Measurements from ENCODE around the gene SLFN12L. TPM values are rescaled to one million over a fixed set of nuclear protein-coding genes. Genes with fewer than 3 reads are reported as not detected.

SLFN12L gene
- total RNA-seq, 1 donor from 2014 or later, result not detected

GRCh38 chr17:35486920-35487732 is 50.4 kb downstream of the SLFN12L start:
- peaks cover 79% of the 10 kb centered on the region for H3K27me3 Mint-ChIP-seq (ENCODE audit: low read depth)
- no peak for DNase-seq (ENCODE audit: low spot score)
- H3K36me3 Mint-ChIP-seq (ENCODE audit: low read depth), result no peaks in the 10 kb centered on the region
- H3K4me1 Mint-ChIP-seq (ENCODE audit: low read depth), result no peaks in the 10 kb centered on the region
- no peak for TF ChIP-seq CTCF (IDR thresholded peaks at IDR 0.05)
- H3K9me3 Mint-ChIP-seq (ENCODE audit: low read depth), result no peaks in the 10 kb centered on the region
- H3K4me3 Mint-ChIP-seq (ENCODE audit: unreplicated experiment), result peak overlapping the region; percentile 69
- H3K27ac Mint-ChIP-seq (ENCODE audit: unreplicated experiment), result no peak overlapping the region

- H3K4me1 Mint-ChIP-seq (ENCODE audit: low read depth), result no peaks in the 10 kb centered on the region
Measured at GRCh38 chr17:35479271-35479670, 58.2 kb downstream of the SLFN12L start.

GRCh38 chr17:35477248-35477647 is 60.2 kb downstream of the SLFN12L start:
- no peak for TF ChIP-seq CTCF (IDR thresholded peaks at IDR 0.05)
- Mint-ChIP-seq H3K27ac (ENCODE audit: unreplicated experiment) (no peak overlapping the region), H3K4me3 (ENCODE audit: unreplicated experiment) (no peak overlapping the region), H3K36me3 (ENCODE audit: low read depth) (no peaks in the 10 kb centered on the region), H3K27me3 (ENCODE audit: low read depth) (peaks cover 64% of the 10 kb centered on the region), H3K4me1 (ENCODE audit: low read depth) (no peaks in the 10 kb centered on the region), H3K9me3 (ENCODE audit: low read depth) (peaks cover 6% of the 10 kb centered on the region)
- DNase-seq (ENCODE audit: low spot score), result no peak

More at GRCh38 chr17:35479271-35479670, 58.2 kb downstream of the SLFN12L start:
- H3K36me3 Mint-ChIP-seq (ENCODE audit: low read depth), result no peaks in the 10 kb centered on the region
- no peak for DNase-seq (ENCODE audit: low spot score)
- H3K9me3 Mint-ChIP-seq (ENCODE audit: low read depth), result no peaks in the 10 kb centered on the region
- H3K27me3 Mint-ChIP-seq (ENCODE audit: low read depth), result peaks cover 63% of the 10 kb centered on the region
- no peak overlapping the region for H3K27ac Mint-ChIP-seq (ENCODE audit: unreplicated experiment)
- H3K4me3 Mint-ChIP-seq (ENCODE audit: unreplicated experiment), result no peak overlapping the region
- no peak for TF ChIP-seq CTCF (IDR thresholded peaks at IDR 0.05)

GRCh38 chr17:35476283-35476820 is 61.1 kb downstream of the SLFN12L start:
- no peak for DNase-seq (ENCODE audit: low spot score)
- Mint-ChIP-seq H3K27ac (ENCODE audit: unreplicated experiment) (no peak overlapping the region), H3K36me3 (ENCODE audit: low read depth) (no peaks in the 10 kb centered on the region), H3K9me3 (ENCODE audit: low read depth) (peaks cover 11% of the 10 kb centered on the region), H3K4me3 (ENCODE audit: unreplicated experiment) (no peak overlapping the region), H3K4me1 (ENCODE audit: low read depth) (no peaks in the 10 kb centered on the region), H3K27me3 (ENCODE audit: low read depth) (peaks cover 70% of the 10 kb centered on the region)
- no peak for TF ChIP-seq CTCF (IDR thresholded peaks at IDR 0.05)

GRCh38 chr17:35468475-35468874 is 69.0 kb downstream of the SLFN12L start:
- no peak for DNase-seq (ENCODE audit: low spot score)
- Mint-ChIP-seq H3K4me3 (ENCODE audit: unreplicated experiment) (no peak overlapping the region), H3K27me3 (ENCODE audit: low read depth) (peaks cover 39% of the 10 kb centered on the region), H3K36me3 (ENCODE audit: low read depth) (no peaks in the 10 kb centered on the region), H3K27ac (ENCODE audit: unreplicated experiment) (no peak overlapping the region), H3K4me1 (ENCODE audit: low read depth) (no peaks in the 10 kb centered on the region), H3K9me3 (ENCODE audit: low read depth) (peaks cover 11% of the 10 kb centered on the region)
- TF ChIP-seq CTCF (IDR thresholded peaks at IDR 0.05), result no peak

Data from chondrocyte (in vitro differentiated cells).